Tibial nerve (tissue), 4 donors: ENCODE data around the gene DDC. TPM values are rescaled to one million over a fixed set of nuclear protein-coding genes. Genes with fewer than 3 reads are reported as not detected.

ENCODE experiments used
- DNase-seq, 2 donors: peaks; one replicate each; pipeline ENCODE4 v3.0.0-alpha.2; 2019; ENCODE audit warnings: low spot score in 2 of 2
- H3K27ac ChIP-seq, 4 donors: fragments of 200-600 bp; sonication (generic) in 3 of 4; one replicate each; pipeline ENCODE4 v1.5.1; 2017 to 2019; ENCODE audit warnings: mild to moderate bottlenecking in 1 of 4
- H3K27me3 ChIP-seq, 2 donors: fragments of 200-600 bp; sonication (generic) in 1 of 2; one replicate each; pipeline versions ENCODE4 v1.5.1 to v1.6.0; 2017 to 2019
- H3K36me3 ChIP-seq, 3 donors: fragments of 200-600 bp; sonication (generic); one replicate each; pipeline ENCODE4 v1.5.1; 2018 to 2019
- H3K4me1 ChIP-seq, 4 donors: fragments of 200-600 bp; sonication (generic) in 3 of 4; one replicate each; pipeline ENCODE4 v1.5.1; 2017 to 2019
- H3K4me3 ChIP-seq, 4 donors: fragments of 200-600 bp; sonication (generic) in 3 of 4; one replicate each; pipeline ENCODE4 v1.5.1; 2017 to 2019; ENCODE audit warnings: mild to moderate bottlenecking in 1 of 4, moderate library complexity in 1 of 4
- H3K9me3 ChIP-seq, 4 donors: fragments of 200-600 bp; sonication (generic) in 3 of 4; one replicate each; pipeline ENCODE4 v1.5.1; 2017 to 2019
- CTCF ChIP-seq, 5 experiments: fragments of 200-600 bp in 3 of 5; fragments of 450-650 bp in 2 of 5; sonication (generic) in 3 of 5; IDR thresholded peaks; one replicate each; pipeline ENCODE4 v1.5.1; 2016 to 2019; ENCODE audit warnings: antibody characterized with exemption in 5 of 5, mild to moderate bottlenecking in 3 of 5, moderate library complexity in 2 of 5
- EP300 ChIP-seq, 2 donors: sonication (generic); formaldehyde crosslinking; IDR thresholded peaks; one replicate each; pipeline ENCODE4 v1.6.1; 2017; ENCODE audit warnings: antibody characterized with exemption in 2 of 2, mild to moderate bottlenecking in 1 of 2
- POLR2A ChIP-seq, 2 donors: fragments of 450-650 bp; IDR thresholded peaks; one replicate each; pipeline ENCODE4 v1.6.1; 2017; ENCODE audit warnings: antibody characterized with exemption in 2 of 2, mild to moderate bottlenecking in 2 of 2, moderate library complexity in 2 of 2
- WGBS, 2 donors: methylation state at CpG; one replicate each; pipeline ENCODE4 v1.1.5; 2018; 5-methylcytosine and 5-hydroxymethylcytosine counted together
- total RNA-seq, 4 donors: library from RNA; depleted of rRNA; stranded (reverse); fragments of >200 nt; gene quantifications; one replicate each; pipeline ENCODE4 v1.1.0, GENCODE V29; 2016

DDC gene
- total RNA-seq, 4 donors from 2014 or later: 0.66 TPM; not detected in 3

GRCh38 chr7:50470250-50471163 is 94.7 kb downstream of the DDC start:
- Histone ChIP-seq H3K4me3 (no peak overlapping the region), H3K36me3 (no peaks in the 10 kb centered on the region), H3K27me3 (no peaks in the 10 kb centered on the region), H3K27ac (no peak overlapping the region), H3K9me3 (no peaks in the 10 kb centered on the region), H3K4me1 (peaks cover 0 to 9% (median 0%) of the 10 kb centered on the region in 4 donors)
- TF ChIP-seq CTCF (IDR thresholded peaks at IDR 0.05): no peak
- no peak for TF ChIP-seq POLR2A (IDR thresholded peaks at IDR 0.05)
- TF ChIP-seq EP300 (IDR thresholded peaks at IDR 0.05): no peak
- 89 to 94% methylated on average over 17 of the region's 17 CpGs for WGBS, 2 donors
- DNase-seq: no peak

- Histone ChIP-seq H3K4me3 (no peak overlapping the region), H3K4me1 (peaks cover 0 to 9% (median 0%) of the 10 kb centered on the region in 4 donors), H3K27ac (no peak overlapping the region), H3K9me3 (no peaks in the 10 kb centered on the region), H3K27me3 (no peaks in the 10 kb centered on the region), H3K36me3 (no peaks in the 10 kb centered on the region)
- DNase-seq: no peak
- WGBS, 2 donors: 87 to 96% methylated on average over 4 of the region's 4 CpGs
- TF ChIP-seq EP300 (IDR thresholded peaks at IDR 0.05) (no peak), CTCF (IDR thresholded peaks at IDR 0.05) (no peak), POLR2A (IDR thresholded peaks at IDR 0.05) (no peak)
Measured at GRCh38 chr7:50469181-50469580, 96.0 kb downstream of the DDC start.

GRCh38 chr7:50467817-50468610 is 97.2 kb downstream of the DDC start:
- 14 to 16% methylated on average over 28 to 29 of the region's 30 CpGs for WGBS, 2 donors
- peak; percentile 51 to 79 for DNase-seq
- Histone ChIP-seq H3K4me3 (peak overlapping the region in 1 of 4 donors; percentile 1), H3K9me3 (no peaks in the 10 kb centered on the region), H3K36me3 (no peaks in the 10 kb centered on the region), H3K4me1 (peaks cover 0 to 9% (median 0%) of the 10 kb centered on the region in 4 donors), H3K27me3 (no peaks in the 10 kb centered on the region), H3K27ac (no peak overlapping the region)
- no peak for TF ChIP-seq POLR2A (IDR thresholded peaks at IDR 0.05)
- peak; percentile 82 to 92 (median 84) for TF ChIP-seq CTCF (IDR thresholded peaks at IDR 0.05)
- peak in 1 of 2 donors; percentile 17 for TF ChIP-seq EP300 (IDR thresholded peaks at IDR 0.05)

GRCh38 chr7:50466815-50467585 is 98.2 kb downstream of the DDC start:
- Histone ChIP-seq H3K9me3 (no peaks in the 10 kb centered on the region), H3K27me3 (no peaks in the 10 kb centered on the region), H3K4me3 (no peak overlapping the region), H3K27ac (no peak overlapping the region), H3K4me1 (peaks cover 0 to 9% (median 0%) of the 10 kb centered on the region in 4 donors), H3K36me3 (no peaks in the 10 kb centered on the region)
- DNase-seq: no peak
- TF ChIP-seq EP300 (IDR thresholded peaks at IDR 0.05) (no peak), POLR2A (IDR thresholded peaks at IDR 0.05) (no peak), CTCF (IDR thresholded peaks at IDR 0.05) (no peak)
- WGBS, 2 donors: 94 to 97% methylated on average over 11 of the region's 11 CpGs
